Measurements from ENCODE around the gene SLC44A4. TPM values are rescaled to one million over a fixed set of nuclear protein-coding genes. Genes with fewer than 3 reads are reported as not detected.
A peak's percentile ranks its signal among the peaks of the same experiment; 100 is the strongest.

The SLC44A4 gene
- total RNA-seq, 1 donor from 2014 or later: not detected

DNA sequence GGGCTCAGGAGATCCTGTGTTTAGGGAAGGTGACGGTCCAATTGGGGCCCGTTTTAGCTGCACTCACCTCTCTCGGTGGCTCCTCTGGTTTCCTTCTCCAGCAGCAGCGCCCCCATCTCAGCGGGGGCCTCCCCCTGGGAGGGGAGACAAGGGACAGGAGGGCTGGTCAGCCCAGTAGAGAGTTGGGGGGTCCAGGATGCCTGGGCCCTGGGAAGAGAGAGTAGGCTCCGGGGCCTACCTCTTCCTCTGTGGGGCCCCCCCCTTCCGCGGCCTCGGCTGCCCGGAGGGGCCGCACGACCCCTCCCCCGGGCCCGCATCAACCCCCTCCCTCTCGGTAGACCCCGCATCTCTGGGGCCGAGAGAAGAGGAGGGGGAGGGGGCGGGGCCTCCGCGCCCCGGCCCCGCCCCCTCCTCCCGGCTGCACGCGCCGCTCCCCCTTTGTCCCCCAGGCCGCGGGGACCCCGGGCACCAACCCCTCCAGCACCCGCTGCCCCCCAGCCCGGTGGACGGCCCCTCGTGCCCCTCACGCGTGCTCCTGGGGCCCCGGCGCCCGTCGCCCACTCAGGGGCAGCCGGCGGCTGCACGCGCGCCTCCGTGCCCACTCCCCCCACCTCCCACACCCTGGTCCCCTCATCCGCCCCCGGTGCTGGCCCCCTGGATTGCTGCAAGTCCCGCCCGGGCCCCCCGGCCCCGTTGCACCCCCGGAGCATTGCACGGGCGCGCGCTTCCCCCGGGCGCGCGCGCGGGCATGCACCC is 18.2 kb upstream of the SLC44A4 start:
- H3K9me3 ChIP-seq: no peaks in the 10 kb centered on the region
- intact Hi-C loops (cut with DNase I): loop anchor here (2.0 kb wide), 1 partner anchor 34 kb away; the partner anchor contains the start of gene NEU1
- H3K4me3 ChIP-seq: peak overlapping the region; percentile 94 to 99
- H3K36me3 ChIP-seq: peaks cover 11 to 17% of the 10 kb centered on the region in 2 donors
- H3K27me3 ChIP-seq: no peaks in the 10 kb centered on the region
- peaks cover 0 to 3% of the 10 kb centered on the region in 2 donors for H3K4me1 ChIP-seq
- TF ChIP-seq, protein P1, sequence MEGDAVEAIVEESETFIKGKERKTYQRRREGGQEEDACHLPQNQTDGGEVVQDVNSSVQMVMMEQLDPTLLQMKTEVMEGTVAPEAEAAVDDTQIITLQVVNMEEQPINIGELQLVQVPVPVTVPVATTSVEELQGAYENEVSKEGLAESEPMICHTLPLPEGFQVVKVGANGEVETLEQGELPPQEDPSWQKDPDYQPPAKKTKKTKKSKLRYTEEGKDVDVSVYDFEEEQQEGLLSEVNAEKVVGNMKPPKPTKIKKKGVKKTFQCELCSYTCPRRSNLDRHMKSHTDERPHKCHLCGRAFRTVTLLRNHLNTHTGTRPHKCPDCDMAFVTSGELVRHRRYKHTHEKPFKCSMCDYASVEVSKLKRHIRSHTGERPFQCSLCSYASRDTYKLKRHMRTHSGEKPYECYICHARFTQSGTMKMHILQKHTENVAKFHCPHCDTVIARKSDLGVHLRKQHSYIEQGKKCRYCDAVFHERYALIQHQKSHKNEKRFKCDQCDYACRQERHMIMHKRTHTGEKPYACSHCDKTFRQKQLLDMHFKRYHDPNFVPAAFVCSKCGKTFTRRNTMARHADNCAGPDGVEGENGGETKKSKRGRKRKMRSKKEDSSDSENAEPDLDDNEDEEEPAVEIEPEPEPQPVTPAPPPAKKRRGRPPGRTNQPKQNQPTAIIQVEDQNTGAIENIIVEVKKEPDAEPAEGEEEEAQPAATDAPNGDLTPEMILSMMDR (IDR thresholded peaks at IDR 0.05): no peak
- peak overlapping the region; percentile 74 to 79 for H3K27ac ChIP-seq
- DNase-seq (ENCODE audit: low spot score in 2 of 2): no peak

DNA sequence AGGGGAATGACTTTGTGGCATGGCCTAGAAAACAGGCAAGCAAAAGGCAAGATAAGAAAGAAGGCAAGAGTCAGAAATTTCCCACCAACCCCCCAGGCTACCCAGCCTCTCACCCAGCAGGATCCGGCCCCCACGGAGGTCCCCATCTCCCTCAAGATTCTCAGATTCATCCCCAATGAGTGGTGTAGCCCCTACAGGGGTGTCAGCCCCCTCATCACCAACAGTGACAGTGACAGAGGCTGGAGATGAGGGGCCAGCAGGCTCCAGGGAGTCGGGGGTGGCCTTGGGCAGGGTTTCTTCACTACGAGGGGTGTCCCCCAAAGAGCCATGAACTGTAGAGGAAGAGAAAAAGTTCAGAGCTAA is 17.7 kb upstream of the SLC44A4 start:
- DNase-seq (ENCODE audit: low spot score in 2 of 2): no peak
- H3K4me1 ChIP-seq: peaks cover 0 to 3% of the 10 kb centered on the region in 2 donors
- peaks cover 16 to 22% of the 10 kb centered on the region in 2 donors for H3K36me3 ChIP-seq
- no peaks in the 10 kb centered on the region for H3K27me3 ChIP-seq
- peak overlapping the region; percentile 74 to 79 for H3K27ac ChIP-seq
- TF ChIP-seq, protein P1 (IDR thresholded peaks at IDR 0.05): no peak
- H3K9me3 ChIP-seq: no peaks in the 10 kb centered on the region
- intact Hi-C loops (cut with DNase I): loop anchor here (2.0 kb wide), 1 partner anchor 34 kb away; the partner anchor contains the start of gene NEU1
- H3K4me3 ChIP-seq: peak overlapping the region; percentile 94 to 99

- no peaks in the 10 kb centered on the region for H3K27me3 ChIP-seq
- DNase-seq (ENCODE audit: low spot score in 2 of 2): no peak
- TF ChIP-seq, protein P1 (IDR thresholded peaks at IDR 0.05): no peak
- H3K9me3 ChIP-seq: no peaks in the 10 kb centered on the region
- H3K27ac ChIP-seq: no peak overlapping the region
- H3K4me1 ChIP-seq: no peaks in the 10 kb centered on the region
- H3K4me3 ChIP-seq: no peak overlapping the region
- intact Hi-C loops (cut with DNase I): no loop called here
- H3K36me3 ChIP-seq: peaks cover 45 to 48% of the 10 kb centered on the region in 2 donors
Measured at GRCh38 chr6:31892821-31893220, 14.0 kb upstream of the SLC44A4 start.

DNA sequence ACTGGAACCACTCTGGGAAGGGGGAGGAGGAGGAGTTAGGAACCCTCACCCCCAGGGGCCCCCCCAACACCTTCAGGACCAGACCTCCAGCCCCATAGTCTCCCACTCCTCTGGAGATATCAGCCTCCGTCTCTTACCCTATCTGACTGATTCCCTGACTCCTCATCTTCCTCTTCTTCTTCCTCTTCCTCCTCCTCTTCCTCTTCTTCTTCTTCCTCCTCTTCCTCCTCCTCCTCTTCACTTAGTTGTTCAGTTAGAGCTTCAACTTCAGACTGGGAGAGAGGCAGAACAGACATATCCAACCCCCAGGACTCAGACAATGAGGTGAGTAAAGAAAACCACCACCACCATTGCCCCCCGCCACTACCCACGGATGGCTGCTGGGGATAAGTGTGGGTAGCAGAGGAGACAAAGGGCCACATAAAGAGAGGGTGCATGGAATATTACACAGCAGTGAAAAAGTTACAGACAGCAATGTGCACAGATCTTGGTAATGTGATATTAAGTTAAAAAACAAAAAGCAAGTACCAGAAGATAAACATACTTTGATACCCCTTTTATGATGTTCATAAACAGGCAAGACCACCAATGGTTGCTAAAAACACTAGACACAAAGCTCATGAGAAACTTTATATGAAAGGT is 10.7 kb upstream of the SLC44A4 start:
- Histone ChIP-seq H3K27me3 (no peaks in the 10 kb centered on the region), H3K9me3 (no peaks in the 10 kb centered on the region), H3K4me3 (no peak overlapping the region), H3K27ac (no peak overlapping the region), H3K36me3 (peaks cover 61 to 79% of the 10 kb centered on the region in 2 donors), H3K4me1 (no peaks in the 10 kb centered on the region)
- no peak for DNase-seq (ENCODE audit: low spot score in 2 of 2)
- TF ChIP-seq, protein P1 (IDR thresholded peaks at IDR 0.05): no peak
- intact Hi-C loops (cut with DNase I): no loop called here

- TF ChIP-seq, protein P1 (IDR thresholded peaks at IDR 0.05): peak in 2 of 3 experiments; percentile 53 to 59
- Histone ChIP-seq H3K4me1 (no peaks in the 10 kb centered on the region), H3K27ac (no peak overlapping the region), H3K27me3 (no peaks in the 10 kb centered on the region), H3K9me3 (no peaks in the 10 kb centered on the region), H3K4me3 (no peak overlapping the region), H3K36me3 (peaks cover 67 to 85% of the 10 kb centered on the region in 2 donors)
- DNase-seq (ENCODE audit: low spot score in 2 of 2): no peak
- intact Hi-C loops (cut with DNase I): no loop called here
Measured at GRCh38 chr6:31888276-31889258, 9.8 kb upstream of the SLC44A4 start.
